OCI-LY7 (cell line): Measurements from ENCODE around the gene DTYMK. TPM values are rescaled to one million over a fixed set of nuclear protein-coding genes. Genes with fewer than 3 reads are reported as not detected.
A peak's percentile ranks its signal among the peaks of the same experiment; 100 is the strongest.

Source experiments
- BruUV-seq: library from RNA; stranded (reverse); fragments of 400-500 nt; replicated peaks from 2 replicates; lab custom pipeline; 2021; lab: Mats Ljungman, UMichigan
- CTCF ChIA-PET: fragments of 300-600 bp; sonication (Branson Sonifier 250); formaldehyde crosslinking; loops from one replicate; lab custom pipeline; 2022; ENCODE audit warnings: antibody characterized with exemption; ENCODE audit not compliant: unreplicated experiment; lab: Charles Lee
- POLR2A ChIA-PET: fragments of 300-600 bp; sonication (Branson Sonifier 250); formaldehyde crosslinking; loops from one replicate; lab custom pipeline; 2022; ENCODE audit warnings: antibody characterized with exemption; lab: Charles Lee
- DNase-seq: peaks from one replicate; pipeline ENCODE4 v3.0.0-alpha.2; 2015; ENCODE audit warnings: low spot score
- H2AFZ ChIP-seq: fragments of 200-600 bp; sonication (generic), shearing (Covaris generic); 2 replicates; pipeline ENCODE4 v1.6.1; 2014; ENCODE audit warnings: mild to moderate bottlenecking, antibody characterized with exemption, low read length, moderate library complexity
- H3K27ac ChIP-seq: fragments of 200-600 bp; sonication (generic); 2 replicates; pipeline ENCODE4 v1.5.1; 2014; ENCODE audit warnings: mixed run types, low read depth, mild to moderate bottlenecking, moderate library complexity, low read length, inconsistent platforms; ENCODE audit not compliant: poor library complexity, severe bottlenecking
- H3K36me3 ChIP-seq: fragments of 200-600 bp; sonication (generic); 2 replicates; pipeline ENCODE4 v1.6.1; 2014; ENCODE audit warnings: mild to moderate bottlenecking, antibody characterized with exemption, low read length, moderate library complexity, mixed read lengths; ENCODE audit not compliant: insufficient read depth
- H3K4me1 ChIP-seq: fragments of 200-600 bp; sonication (generic); 2 replicates; pipeline ENCODE4 v1.5.1; 2014; ENCODE audit warnings: mild to moderate bottlenecking, low read length; ENCODE audit not compliant: insufficient read depth, poor library complexity, severe bottlenecking
- H3K4me2 ChIP-seq: fragments of 200-600 bp; sonication (generic); 2 replicates; pipeline ENCODE4 v1.6.1; 2014; ENCODE audit warnings: mild to moderate bottlenecking, low read length
- H3K4me3 ChIP-seq: fragments of 200-600 bp; sonication (generic); 2 replicates; pipeline ENCODE4 v1.5.1; 2014; ENCODE audit warnings: mild to moderate bottlenecking, low read depth, low read length; ENCODE audit not compliant: poor library complexity, severe bottlenecking
- H3K79me2 ChIP-seq: fragments of 200-600 bp; sonication (generic); 2 replicates; pipeline ENCODE4 v1.6.1; 2016; ENCODE audit warnings: low read depth, mild to moderate bottlenecking, low read length, moderate library complexity, mixed read lengths; ENCODE audit not compliant: insufficient read depth
- H3K9me2 ChIP-seq: fragments of 200-600 bp; sonication (generic); 2 replicates; pipeline ENCODE4 v1.6.1; 2016; ENCODE audit warnings: mild to moderate bottlenecking, low read length, mixed read lengths; ENCODE audit not compliant: insufficient read depth
- H3K9me3 ChIP-seq: fragments of 200-600 bp; sonication (generic); 2 replicates; pipeline ENCODE4 v1.6.1; 2014; ENCODE audit warnings: mild to moderate bottlenecking, mixed run types, low read length, mixed read lengths
- H4K20me1 ChIP-seq: fragments of 200-600 bp; sonication (generic); 2 replicates; pipeline ENCODE4 v1.6.1; 2014; ENCODE audit warnings: mild to moderate bottlenecking, antibody characterized with exemption, low read length, moderate library complexity, mixed read lengths; ENCODE audit not compliant: insufficient read depth
- EZH2phosphoT487 ChIP-seq: fragments of 200-600 bp; sonication (generic); IDR thresholded peaks from 2 replicates; pipeline ENCODE4 v1.6.1; 2018; ENCODE audit warnings: low read depth, borderline replicate concordance, mild to moderate bottlenecking, mixed run types, antibody characterized with exemption, low read length, moderate library complexity, mixed read lengths
- intact Hi-C: fragments of 100-400 bp; cut with micrococcal nuclease; formaldehyde crosslinking; loops from one replicate; pipeline ENCODE4 v1.10.0; 2022; ENCODE audit not compliant: unreplicated experiment
- total RNA-seq, 2 experiments: library from RNA; depleted of rRNA in 1 of 2; stranded (reverse); fragments of >200 nt in 1 of 2; shearing (Covaris generic) in 1 of 2; gene quantifications; 2 replicates each; pipeline ENCODE4 v1.2.3, GENCODE V29; 2014 to 2022
- TF ChIP-seq, protein P1 (sequence below): fragments of 200-600 bp; sonication (generic); conservative IDR thresholded peaks from 2 replicates; pipeline ENCODE4 v1.5.1; 2014; ENCODE audit warnings: mild to moderate bottlenecking, antibody characterized with exemption, low read length, moderate library complexity, mixed read lengths

Gene DTYMK
- total RNA-seq, 2 experiments from 2014 or later, result 118 to 129 TPM

DNA sequence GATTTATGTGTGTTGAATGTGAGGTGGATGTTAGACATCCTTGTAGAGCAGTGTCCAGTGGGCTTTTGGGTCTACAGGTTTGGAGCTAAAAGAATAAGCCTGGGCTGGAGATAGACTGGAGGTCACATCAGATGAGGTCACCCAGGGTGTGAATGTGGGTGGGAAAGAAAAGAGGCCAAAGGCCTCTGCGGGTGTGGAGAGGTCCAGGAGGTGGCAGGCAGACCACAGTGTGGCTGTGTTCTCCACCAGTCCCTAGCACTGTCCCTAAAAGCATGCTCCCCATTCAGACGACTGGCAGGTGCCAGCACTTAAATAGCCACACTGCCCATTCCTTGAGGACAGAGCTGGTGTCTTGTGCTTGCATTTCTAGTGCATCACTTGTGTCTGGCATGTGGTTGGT lies 45.0 kb downstream of the DTYMK start:
- H3K4me2 ChIP-seq, result no peak overlapping the region
- no peak overlapping the region for H2AFZ ChIP-seq
- H3K27ac ChIP-seq, result no peak overlapping the region
- CTCF ChIA-PET, result no interaction called here
- H3K36me3 ChIP-seq, result peaks cover 56% of the 10 kb centered on the region
- H3K79me2 ChIP-seq, result peaks cover 85% of the 10 kb centered on the region
- H3K9me2 ChIP-seq, result no peaks in the 10 kb centered on the region
- intact Hi-C loops, result no loop called here
- peaks cover 12% of the 10 kb centered on the region; the same call in 1 of the 2 replicates for H4K20me1 ChIP-seq
- POLR2A ChIA-PET, result no interaction called here
- TF ChIP-seq, protein P1, sequence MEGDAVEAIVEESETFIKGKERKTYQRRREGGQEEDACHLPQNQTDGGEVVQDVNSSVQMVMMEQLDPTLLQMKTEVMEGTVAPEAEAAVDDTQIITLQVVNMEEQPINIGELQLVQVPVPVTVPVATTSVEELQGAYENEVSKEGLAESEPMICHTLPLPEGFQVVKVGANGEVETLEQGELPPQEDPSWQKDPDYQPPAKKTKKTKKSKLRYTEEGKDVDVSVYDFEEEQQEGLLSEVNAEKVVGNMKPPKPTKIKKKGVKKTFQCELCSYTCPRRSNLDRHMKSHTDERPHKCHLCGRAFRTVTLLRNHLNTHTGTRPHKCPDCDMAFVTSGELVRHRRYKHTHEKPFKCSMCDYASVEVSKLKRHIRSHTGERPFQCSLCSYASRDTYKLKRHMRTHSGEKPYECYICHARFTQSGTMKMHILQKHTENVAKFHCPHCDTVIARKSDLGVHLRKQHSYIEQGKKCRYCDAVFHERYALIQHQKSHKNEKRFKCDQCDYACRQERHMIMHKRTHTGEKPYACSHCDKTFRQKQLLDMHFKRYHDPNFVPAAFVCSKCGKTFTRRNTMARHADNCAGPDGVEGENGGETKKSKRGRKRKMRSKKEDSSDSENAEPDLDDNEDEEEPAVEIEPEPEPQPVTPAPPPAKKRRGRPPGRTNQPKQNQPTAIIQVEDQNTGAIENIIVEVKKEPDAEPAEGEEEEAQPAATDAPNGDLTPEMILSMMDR, result no peak
- no peak for TF ChIP-seq EZH2phosphoT487
- H3K9me3 ChIP-seq, result peaks cover 23% of the 10 kb centered on the region
- no peak for DNase-seq
- no TSS peak for BruUV-seq
- H3K4me1 ChIP-seq, result peaks cover 15% of the 10 kb centered on the region
- H3K4me3 ChIP-seq, result no peak overlapping the region

DNA sequence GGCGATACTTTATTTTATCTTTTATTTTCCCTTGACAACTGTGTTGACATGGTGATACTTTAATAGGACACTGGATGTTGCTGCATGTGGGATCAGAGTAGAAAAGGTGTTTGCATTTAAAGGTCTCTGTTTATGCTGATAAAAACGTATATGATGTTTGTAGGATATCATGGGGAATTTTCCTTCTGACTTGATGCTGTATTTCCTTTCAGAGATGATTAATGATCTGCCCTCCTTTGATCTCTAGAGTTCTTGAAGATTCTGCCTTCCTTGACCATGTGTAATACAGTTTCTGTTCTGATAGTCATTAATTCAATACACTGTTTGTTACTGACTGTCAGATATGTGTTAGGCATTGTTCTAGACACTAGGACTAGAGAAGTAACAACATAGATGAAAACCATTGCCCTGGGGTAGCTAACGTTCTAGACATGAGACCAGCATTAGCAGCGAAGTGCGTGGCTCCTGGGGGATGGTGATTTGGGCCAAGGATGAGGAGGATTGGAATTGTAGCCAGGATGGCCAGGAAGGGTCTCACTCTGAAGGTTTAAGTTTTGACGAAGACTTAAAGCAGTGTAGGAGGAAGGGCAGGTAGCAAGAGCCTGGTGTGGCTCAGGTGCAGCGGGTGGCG lies 46.3 kb downstream of the DTYMK start:
- peaks cover 21% of the 10 kb centered on the region for H3K4me1 ChIP-seq
- peaks cover 23% of the 10 kb centered on the region for H3K9me3 ChIP-seq
- BruUV-seq, result no TSS peak
- no peaks in the 10 kb centered on the region for H3K9me2 ChIP-seq
- ChIA-PET POLR2A (interaction anchor here (0.6 kb wide), 1 partner anchor 14 kb away, joined by 3 read pairs; no protein-coding TSS in a partner anchor), CTCF (no interaction called here)
- H3K27ac ChIP-seq, result no peak overlapping the region
- H3K4me2 ChIP-seq, result no peak overlapping the region
- peaks cover 43% of the 10 kb centered on the region for H3K36me3 ChIP-seq
- H3K79me2 ChIP-seq, result peaks cover 84% of the 10 kb centered on the region
- no peak for TF ChIP-seq EZH2phosphoT487
- TF ChIP-seq, protein P1, result no peak
- intact Hi-C loops, result no loop called here
- no peak for DNase-seq
- 0 out of 2 replicates have a peak, but pooled peaks cover 4% of the 10 kb centered on the region for H4K20me1 ChIP-seq
- H2AFZ ChIP-seq, result no peak overlapping the region
- no peak overlapping the region for H3K4me3 ChIP-seq

DNA sequence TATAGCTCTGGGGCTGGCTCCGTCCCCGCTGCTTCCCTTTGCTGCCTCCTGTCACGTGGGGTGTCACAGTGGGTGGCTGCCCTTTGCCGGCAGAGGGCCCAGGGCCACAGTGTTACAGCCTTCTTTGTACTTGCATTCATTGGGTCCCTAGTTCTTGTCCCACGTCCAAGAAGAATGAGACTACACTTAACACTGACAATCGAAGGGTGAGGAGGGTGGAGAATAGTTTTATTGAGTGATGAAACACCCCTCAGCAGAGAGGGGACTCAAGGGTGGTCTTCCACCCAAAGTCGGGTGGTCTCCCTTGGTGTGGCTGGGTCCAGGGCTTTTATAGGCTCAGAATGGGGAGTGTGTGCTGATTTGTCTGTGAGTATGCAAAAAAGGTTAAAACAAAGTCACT lies 47.2 kb downstream of the DTYMK start:
- H3K4me1 ChIP-seq, result peaks cover 25% of the 10 kb centered on the region
- TF ChIP-seq, protein P1, result no peak
- no peak overlapping the region for H3K4me2 ChIP-seq
- CTCF ChIA-PET, result no interaction called here
- peaks cover 42% of the 10 kb centered on the region for H3K36me3 ChIP-seq
- H3K4me3 ChIP-seq, result peak overlapping the region; percentile 89
- POLR2A ChIA-PET, result no interaction called here
- no TSS peak for BruUV-seq
- intact Hi-C loops, result loop anchor here (10.0 kb wide), 1 partner anchor 285 kb away; the partner anchor contains the start of gene FARP2
- no peaks in the 10 kb centered on the region for H3K9me2 ChIP-seq
- H3K79me2 ChIP-seq, result peaks cover 85% of the 10 kb centered on the region
- peaks cover 23% of the 10 kb centered on the region for H3K9me3 ChIP-seq
- H4K20me1 ChIP-seq, result 0 out of 2 replicates have a peak, but pooled peaks cover 4% of the 10 kb centered on the region
- no peak overlapping the region for H2AFZ ChIP-seq
- peak; percentile 62 for DNase-seq
- no peak overlapping the region for H3K27ac ChIP-seq
